ENCODE data around the gene BRD3OS.
A peak's percentile ranks its signal among the peaks of the same experiment; 100 is the strongest.

BRD3OS gene

GRCh38 chr9:134025606-134026541 is 593 bp downstream of the BRD3OS start:
- H3K9ac ChIP-seq (ENCODE audit: low read length): peak overlapping the region; percentile 64
- H3K4me3 ChIP-seq (ENCODE audit: low read length): peak overlapping the region; percentile 41
- H3K27me3 ChIP-seq (ENCODE audit: control insufficient read depth, insufficient read depth, low read length): no peaks in the 10 kb centered on the region
- H3K4me1 ChIP-seq (ENCODE audit: control insufficient read depth, insufficient read depth, low read length): peaks cover 6% of the 10 kb centered on the region
- H3K36me3 ChIP-seq (ENCODE audit: control insufficient read depth, insufficient read depth, low read length): no peaks in the 10 kb centered on the region
- H3K9me3 ChIP-seq (ENCODE audit: control insufficient read depth, low read length): no peaks in the 10 kb centered on the region

GRCh38 chr9:134026581-134026980 is 1.3 kb downstream of the BRD3OS start:
- Histone ChIP-seq H3K4me1 (ENCODE audit: control insufficient read depth, insufficient read depth, low read length) (peaks cover 6% of the 10 kb centered on the region), H3K9me3 (ENCODE audit: control insufficient read depth, low read length) (no peaks in the 10 kb centered on the region), H3K36me3 (ENCODE audit: control insufficient read depth, insufficient read depth, low read length) (no peaks in the 10 kb centered on the region), H3K27me3 (ENCODE audit: control insufficient read depth, insufficient read depth, low read length) (no peaks in the 10 kb centered on the region), H3K9ac (ENCODE audit: low read length) (no peak overlapping the region), H3K4me3 (ENCODE audit: low read length) (no peak overlapping the region)

GRCh38 chr9:134026981-134027380 is 1.7 kb downstream of the BRD3OS start:
- Histone ChIP-seq H3K9ac (ENCODE audit: low read length) (no peak overlapping the region), H3K4me1 (ENCODE audit: control insufficient read depth, insufficient read depth, low read length) (peaks cover 6% of the 10 kb centered on the region), H3K36me3 (ENCODE audit: control insufficient read depth, insufficient read depth, low read length) (no peaks in the 10 kb centered on the region), H3K9me3 (ENCODE audit: control insufficient read depth, low read length) (no peaks in the 10 kb centered on the region), H3K4me3 (ENCODE audit: low read length) (no peak overlapping the region), H3K27me3 (ENCODE audit: control insufficient read depth, insufficient read depth, low read length) (no peaks in the 10 kb centered on the region)

- no peaks in the 10 kb centered on the region for H3K36me3 ChIP-seq (ENCODE audit: control insufficient read depth, insufficient read depth, low read length)
- H3K9ac ChIP-seq (ENCODE audit: low read length): no peak overlapping the region
- H3K27me3 ChIP-seq (ENCODE audit: control insufficient read depth, insufficient read depth, low read length): no peaks in the 10 kb centered on the region
- no peak overlapping the region for H3K4me3 ChIP-seq (ENCODE audit: low read length)
- no peaks in the 10 kb centered on the region for H3K9me3 ChIP-seq (ENCODE audit: control insufficient read depth, low read length)
- H3K4me1 ChIP-seq (ENCODE audit: control insufficient read depth, insufficient read depth, low read length): peaks cover 6% of the 10 kb centered on the region
These were observed 2.3 kb downstream of the BRD3OS start for GRCh38 chr9:134027561-134027960.

GRCh38 chr9:134028076-134028475 is 2.8 kb downstream of the BRD3OS start:
- Histone ChIP-seq H3K36me3 (ENCODE audit: control insufficient read depth, insufficient read depth, low read length) (peaks cover 3% of the 10 kb centered on the region), H3K9me3 (ENCODE audit: control insufficient read depth, low read length) (no peaks in the 10 kb centered on the region), H3K4me3 (ENCODE audit: low read length) (no peak overlapping the region)

GRCh38 chr9:134028575-134029247 is 3.4 kb downstream of the BRD3OS start:
- Histone ChIP-seq H3K27me3 (ENCODE audit: control insufficient read depth, insufficient read depth, low read length) (no peaks in the 10 kb centered on the region), H3K36me3 (ENCODE audit: control insufficient read depth, insufficient read depth, low read length) (peaks cover 4% of the 10 kb centered on the region), H3K4me3 (ENCODE audit: low read length) (no peak overlapping the region), H3K4me1 (ENCODE audit: control insufficient read depth, insufficient read depth, low read length) (peaks cover 6% of the 10 kb centered on the region), H3K9ac (ENCODE audit: low read length) (no peak overlapping the region), H3K9me3 (ENCODE audit: control insufficient read depth, low read length) (no peaks in the 10 kb centered on the region)

More at GRCh38 chr9:134028076-134028475, 2.8 kb downstream of the BRD3OS start:
- Histone ChIP-seq H3K9ac (ENCODE audit: low read length) (no peak overlapping the region), H3K27me3 (ENCODE audit: control insufficient read depth, insufficient read depth, low read length) (no peaks in the 10 kb centered on the region), H3K4me1 (ENCODE audit: control insufficient read depth, insufficient read depth, low read length) (peaks cover 6% of the 10 kb centered on the region)

GRCh38 chr9:134029248-134030226 is 4.3 kb downstream of the BRD3OS start:
- Histone ChIP-seq H3K9ac (ENCODE audit: low read length) (no peak overlapping the region), H3K27me3 (ENCODE audit: control insufficient read depth, insufficient read depth, low read length) (no peaks in the 10 kb centered on the region), H3K36me3 (ENCODE audit: control insufficient read depth, insufficient read depth, low read length) (peaks cover 5% of the 10 kb centered on the region), H3K4me1 (ENCODE audit: control insufficient read depth, insufficient read depth, low read length) (peaks cover 6% of the 10 kb centered on the region), H3K4me3 (ENCODE audit: low read length) (no peak overlapping the region), H3K9me3 (ENCODE audit: control insufficient read depth, low read length) (no peaks in the 10 kb centered on the region)

- H3K36me3 ChIP-seq (ENCODE audit: control insufficient read depth, insufficient read depth, low read length): peaks cover 17% of the 10 kb centered on the region
These were observed 5.7 kb downstream of the BRD3OS start for GRCh38 chr9:134030821-134031470.

GRCh38 chr9:134031783-134032182 is 6.5 kb downstream of the BRD3OS start:
- Histone ChIP-seq H3K9ac (ENCODE audit: low read length) (no peak overlapping the region), H3K4me1 (ENCODE audit: control insufficient read depth, insufficient read depth, low read length) (no peaks in the 10 kb centered on the region), H3K27me3 (ENCODE audit: control insufficient read depth, insufficient read depth, low read length) (no peaks in the 10 kb centered on the region), H3K4me3 (ENCODE audit: low read length) (no peak overlapping the region), H3K9me3 (ENCODE audit: control insufficient read depth, low read length) (no peaks in the 10 kb centered on the region), H3K36me3 (ENCODE audit: control insufficient read depth, insufficient read depth, low read length) (peaks cover 17% of the 10 kb centered on the region)

More at GRCh38 chr9:134030821-134031470, 5.7 kb downstream of the BRD3OS start:
- no peaks in the 10 kb centered on the region for H3K27me3 ChIP-seq (ENCODE audit: control insufficient read depth, insufficient read depth, low read length)
- no peaks in the 10 kb centered on the region for H3K9me3 ChIP-seq (ENCODE audit: control insufficient read depth, low read length)
- H3K4me1 ChIP-seq (ENCODE audit: control insufficient read depth, insufficient read depth, low read length): peaks cover 3% of the 10 kb centered on the region
- no peak overlapping the region for H3K9ac ChIP-seq (ENCODE audit: low read length)
- no peak overlapping the region for H3K4me3 ChIP-seq (ENCODE audit: low read length)

- no peaks in the 10 kb centered on the region for H3K9me3 ChIP-seq (ENCODE audit: control insufficient read depth, low read length)
- no peak overlapping the region for H3K9ac ChIP-seq (ENCODE audit: low read length)
- peaks cover 17% of the 10 kb centered on the region for H3K36me3 ChIP-seq (ENCODE audit: control insufficient read depth, insufficient read depth, low read length)
- no peak overlapping the region for H3K4me3 ChIP-seq (ENCODE audit: low read length)
- H3K27me3 ChIP-seq (ENCODE audit: control insufficient read depth, insufficient read depth, low read length): no peaks in the 10 kb centered on the region
- no peaks in the 10 kb centered on the region for H3K4me1 ChIP-seq (ENCODE audit: control insufficient read depth, insufficient read depth, low read length)
These were observed 7.4 kb downstream of the BRD3OS start for GRCh38 chr9:134032456-134033222.
